ENCODE measurements around the gene UBD.

DNA sequence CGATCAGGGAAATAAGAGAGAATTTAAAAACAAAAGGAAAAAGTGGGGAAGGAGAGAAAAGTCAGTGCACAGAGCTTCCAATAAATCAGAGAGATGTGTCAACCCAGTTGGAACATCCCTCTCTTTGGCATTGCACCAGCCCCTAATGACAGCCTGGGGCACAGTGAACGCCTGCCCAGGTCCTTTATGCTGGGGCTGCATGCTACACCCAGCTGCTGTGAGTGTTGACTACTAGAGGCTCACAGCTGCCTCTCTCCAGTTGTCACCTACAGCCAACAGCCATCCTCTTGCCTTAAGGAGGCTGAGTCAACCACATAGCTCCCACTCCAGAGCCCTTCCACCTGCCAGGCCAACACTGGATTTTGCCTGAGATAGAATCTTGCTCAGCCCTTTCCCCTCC is 44.4 kb upstream of the UBD start:
- no peak for TF ChIP-seq TARDBP (IDR thresholded peaks at IDR 0.05; ENCODE audit: borderline replicate concordance)
- no peak for TF ChIP-seq JUND (IDR thresholded peaks at IDR 0.05; ENCODE audit: low read depth, low read length)

Measured in GM12878 (cell line).